HG03045 (cell line): Measurements from ENCODE around the gene GAGE1.
"Not testable (repeated sequence)": the region's sequence is repeated elsewhere in the genome, so short reads cannot be mapped to it uniquely, and the experiment has no call there.

ENCODE experiments used
- ATAC-seq: cut with Tn5 transposase; IDR thresholded peaks from one replicate; pipeline ENCODE4 v1.9.1; 2021; ENCODE audit warnings: mild to moderate bottlenecking, moderate library complexity; ENCODE audit not compliant: unreplicated experiment

GAGE1 gene, protein sequence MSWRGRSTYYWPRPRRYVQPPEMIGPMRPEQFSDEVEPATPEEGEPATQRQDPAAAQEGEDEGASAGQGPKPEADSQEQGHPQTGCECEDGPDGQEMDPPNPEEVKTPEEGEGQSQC

DNA sequence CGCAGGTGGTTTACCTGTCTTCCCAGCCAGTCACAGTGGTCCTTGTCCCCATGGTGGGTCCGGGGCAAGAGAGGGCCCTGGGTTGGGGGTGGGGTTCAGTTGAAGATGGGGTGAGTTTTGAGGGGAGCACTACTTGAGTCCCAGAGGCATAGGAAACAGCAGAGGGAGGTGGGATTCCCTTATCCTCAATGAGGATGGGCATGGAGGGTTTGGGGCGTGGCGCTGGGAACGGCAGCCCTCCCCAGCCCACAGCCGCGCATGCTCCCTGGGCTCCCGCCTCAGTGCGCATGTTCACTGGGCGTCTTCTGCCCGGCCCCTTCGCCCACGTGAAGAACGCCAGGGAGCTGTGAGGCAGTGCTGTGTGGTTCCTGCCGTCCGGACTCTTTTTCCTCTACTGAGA is at the start of gene GAGE1:
TSS of gene GAGE1 (plus strand) at position 301 of the 400 bp plus-strand sequence. CDS start 1,155 bp downstream, outside the sequence.
- not testable (repeated sequence) for ATAC-seq

DNA sequence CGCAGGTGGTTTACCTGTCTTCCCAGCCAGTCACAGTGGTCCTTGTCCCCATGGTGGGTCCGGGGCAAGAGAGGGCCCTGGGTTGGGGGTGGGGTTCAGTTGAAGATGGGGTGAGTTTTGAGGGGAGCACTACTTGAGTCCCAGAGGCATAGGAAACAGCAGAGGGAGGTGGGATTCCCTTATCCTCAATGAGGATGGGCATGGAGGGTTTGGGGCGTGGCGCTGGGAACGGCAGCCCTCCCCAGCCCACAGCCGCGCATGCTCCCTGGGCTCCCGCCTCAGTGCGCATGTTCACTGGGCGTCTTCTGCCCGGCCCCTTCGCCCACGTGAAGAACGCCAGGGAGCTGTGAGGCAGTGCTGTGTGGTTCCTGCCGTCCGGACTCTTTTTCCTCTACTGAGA is 47.8 kb upstream of the GAGE1 start, which contains the start of gene GAGE12E:
TSS of gene GAGE12E (plus strand) at position 301 of the 400 bp plus-strand sequence. CDS start 1,155 bp downstream, outside the sequence.
- not testable (repeated sequence) for ATAC-seq

DNA sequence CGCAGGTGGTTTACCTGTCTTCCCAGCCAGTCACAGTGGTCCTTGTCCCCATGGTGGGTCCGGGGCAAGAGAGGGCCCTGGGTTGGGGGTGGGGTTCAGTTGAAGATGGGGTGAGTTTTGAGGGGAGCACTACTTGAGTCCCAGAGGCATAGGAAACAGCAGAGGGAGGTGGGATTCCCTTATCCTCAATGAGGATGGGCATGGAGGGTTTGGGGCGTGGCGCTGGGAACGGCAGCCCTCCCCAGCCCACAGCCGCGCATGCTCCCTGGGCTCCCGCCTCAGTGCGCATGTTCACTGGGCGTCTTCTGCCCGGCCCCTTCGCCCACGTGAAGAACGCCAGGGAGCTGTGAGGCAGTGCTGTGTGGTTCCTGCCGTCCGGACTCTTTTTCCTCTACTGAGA is 38.3 kb upstream of the GAGE1 start, which contains the start of gene GAGE12F:
TSS of gene GAGE12F (plus strand) at position 301 of the 400 bp plus-strand sequence. CDS start 1,155 bp downstream, outside the sequence.
- ATAC-seq = not testable (repeated sequence)

DNA sequence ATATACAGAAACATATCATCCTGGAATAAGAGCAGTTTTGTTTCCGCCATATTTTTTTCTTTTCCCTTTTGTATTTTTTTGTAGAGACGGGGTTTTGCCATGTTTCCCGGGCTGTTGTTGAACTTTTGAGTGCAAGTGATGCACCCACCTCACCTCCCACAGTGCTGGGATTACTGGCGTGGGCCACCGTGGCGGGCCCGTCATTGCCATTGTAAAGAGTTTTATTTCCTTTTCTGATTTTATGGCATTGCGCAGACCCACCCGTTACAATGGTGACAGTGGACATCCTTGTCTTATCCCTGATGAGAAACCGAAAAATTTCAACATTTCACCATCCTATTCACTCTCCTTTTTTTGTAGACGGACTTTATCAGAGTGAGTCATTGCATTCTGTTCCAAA is 30.1 kb upstream of the GAGE1 start:
- ATAC-seq = not testable (repeated sequence)

DNA sequence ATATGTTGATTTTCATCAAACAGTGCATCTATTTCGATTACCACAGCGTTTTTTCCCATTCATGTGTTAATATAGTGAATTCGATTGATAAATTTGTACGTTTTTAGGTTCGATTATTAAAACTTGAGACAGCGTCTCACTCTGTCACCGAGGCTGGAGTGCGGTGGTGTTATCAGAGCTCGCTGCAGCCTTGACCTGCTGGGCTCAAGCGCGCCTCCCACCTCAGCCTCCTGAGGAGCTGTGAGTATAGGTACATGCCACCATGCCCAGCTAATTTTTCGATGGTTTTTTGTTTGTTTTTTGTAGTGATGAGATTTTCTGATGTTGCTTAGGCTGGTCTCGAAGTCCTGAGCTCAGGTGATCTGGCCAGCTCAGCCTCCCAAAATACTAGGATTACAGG is 29.7 kb upstream of the GAGE1 start:
- ATAC-seq = not testable (repeated sequence)

DNA sequence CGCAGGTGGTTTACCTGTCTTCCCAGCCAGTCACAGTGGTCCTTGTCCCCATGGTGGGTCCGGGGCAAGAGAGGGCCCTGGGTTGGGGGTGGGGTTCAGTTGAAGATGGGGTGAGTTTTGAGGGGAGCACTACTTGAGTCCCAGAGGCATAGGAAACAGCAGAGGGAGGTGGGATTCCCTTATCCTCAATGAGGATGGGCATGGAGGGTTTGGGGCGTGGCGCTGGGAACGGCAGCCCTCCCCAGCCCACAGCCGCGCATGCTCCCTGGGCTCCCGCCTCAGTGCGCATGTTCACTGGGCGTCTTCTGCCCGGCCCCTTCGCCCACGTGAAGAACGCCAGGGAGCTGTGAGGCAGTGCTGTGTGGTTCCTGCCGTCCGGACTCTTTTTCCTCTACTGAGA is 28.7 kb upstream of the GAGE1 start, which contains the start of gene GAGE12G:
TSS of gene GAGE12G (plus strand) at position 301 of the 400 bp plus-strand sequence. CDS start 1,155 bp downstream, outside the sequence.
- ATAC-seq = not testable (repeated sequence)

DNA sequence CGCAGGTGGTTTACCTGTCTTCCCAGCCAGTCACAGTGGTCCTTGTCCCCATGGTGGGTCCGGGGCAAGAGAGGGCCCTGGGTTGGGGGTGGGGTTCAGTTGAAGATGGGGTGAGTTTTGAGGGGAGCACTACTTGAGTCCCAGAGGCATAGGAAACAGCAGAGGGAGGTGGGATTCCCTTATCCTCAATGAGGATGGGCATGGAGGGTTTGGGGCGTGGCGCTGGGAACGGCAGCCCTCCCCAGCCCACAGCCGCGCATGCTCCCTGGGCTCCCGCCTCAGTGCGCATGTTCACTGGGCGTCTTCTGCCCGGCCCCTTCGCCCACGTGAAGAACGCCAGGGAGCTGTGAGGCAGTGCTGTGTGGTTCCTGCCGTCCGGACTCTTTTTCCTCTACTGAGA is 19.2 kb upstream of the GAGE1 start, which contains the start of gene GAGE12H:
TSS of gene GAGE12H (plus strand) at position 301 of the 400 bp plus-strand sequence. CDS start 1,155 bp downstream, outside the sequence.
- ATAC-seq = not testable (repeated sequence)

DNA sequence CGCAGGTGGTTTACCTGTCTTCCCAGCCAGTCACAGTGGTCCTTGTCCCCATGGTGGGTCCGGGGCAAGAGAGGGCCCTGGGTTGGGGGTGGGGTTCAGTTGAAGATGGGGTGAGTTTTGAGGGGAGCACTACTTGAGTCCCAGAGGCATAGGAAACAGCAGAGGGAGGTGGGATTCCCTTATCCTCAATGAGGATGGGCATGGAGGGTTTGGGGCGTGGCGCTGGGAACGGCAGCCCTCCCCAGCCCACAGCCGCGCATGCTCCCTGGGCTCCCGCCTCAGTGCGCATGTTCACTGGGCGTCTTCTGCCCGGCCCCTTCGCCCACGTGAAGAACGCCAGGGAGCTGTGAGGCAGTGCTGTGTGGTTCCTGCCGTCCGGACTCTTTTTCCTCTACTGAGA is 9.6 kb upstream of the GAGE1 start, which contains the start of gene GAGE2A:
TSS of gene GAGE2A (plus strand) at position 301 of the 400 bp plus-strand sequence. CDS start 1,155 bp downstream, outside the sequence.
- not testable (repeated sequence) for ATAC-seq

DNA sequence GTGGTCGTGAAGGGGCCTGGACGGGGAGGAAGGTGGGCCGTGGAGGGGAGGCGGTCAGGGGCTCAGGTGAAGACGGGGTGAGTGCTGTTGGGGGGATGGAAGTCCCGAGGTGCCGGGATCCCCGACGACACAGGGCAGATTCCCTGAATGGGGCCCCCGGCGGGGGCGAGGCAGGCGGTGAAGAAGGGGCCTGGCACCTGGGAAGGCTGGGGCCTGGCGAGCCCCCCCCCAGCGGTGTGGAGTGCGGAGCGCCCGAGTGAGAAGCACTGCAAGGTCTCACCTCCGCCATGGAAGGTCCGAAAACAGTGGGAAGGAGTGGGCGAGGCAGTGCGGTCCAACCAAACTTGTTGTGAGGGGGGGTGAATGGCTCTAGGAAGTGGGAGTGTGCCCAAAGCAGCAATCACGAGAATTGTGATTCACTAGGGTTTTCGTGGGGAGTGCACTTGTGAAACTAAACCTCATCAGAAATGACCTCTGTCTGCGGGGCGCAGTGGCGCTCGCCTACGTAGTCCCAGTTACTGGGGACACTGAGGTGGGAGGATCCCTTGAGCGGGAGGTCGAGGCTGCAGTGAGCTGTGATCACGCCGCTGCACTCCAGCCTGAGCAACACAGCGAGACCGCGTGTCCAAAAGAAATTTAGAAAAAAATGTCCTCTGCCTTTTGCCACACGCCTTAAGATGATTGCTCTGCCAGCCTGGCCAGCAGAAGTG is 8.9 kb upstream of the GAGE1 start:
- not testable (repeated sequence) for ATAC-seq

DNA sequence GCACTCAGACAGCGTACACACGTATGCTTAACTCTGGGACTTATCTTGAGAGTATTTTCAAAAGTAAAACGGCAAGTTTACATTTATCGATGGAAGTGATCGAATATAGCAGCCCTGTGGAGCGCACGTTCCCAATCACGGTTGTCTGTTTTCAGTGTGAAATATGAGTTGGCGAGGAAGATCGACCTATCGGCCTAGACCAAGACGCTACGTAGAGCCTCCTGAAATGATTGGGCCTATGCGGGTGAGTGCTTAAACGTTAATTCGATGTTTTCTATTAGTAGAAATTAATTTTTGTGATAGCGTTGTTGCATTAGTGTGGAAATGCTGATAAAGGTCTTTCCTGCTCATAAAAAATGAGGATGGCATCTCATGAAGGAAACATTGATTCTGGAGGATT is 8.3 kb upstream of the GAGE1 start:
- not testable (repeated sequence) for ATAC-seq

DNA sequence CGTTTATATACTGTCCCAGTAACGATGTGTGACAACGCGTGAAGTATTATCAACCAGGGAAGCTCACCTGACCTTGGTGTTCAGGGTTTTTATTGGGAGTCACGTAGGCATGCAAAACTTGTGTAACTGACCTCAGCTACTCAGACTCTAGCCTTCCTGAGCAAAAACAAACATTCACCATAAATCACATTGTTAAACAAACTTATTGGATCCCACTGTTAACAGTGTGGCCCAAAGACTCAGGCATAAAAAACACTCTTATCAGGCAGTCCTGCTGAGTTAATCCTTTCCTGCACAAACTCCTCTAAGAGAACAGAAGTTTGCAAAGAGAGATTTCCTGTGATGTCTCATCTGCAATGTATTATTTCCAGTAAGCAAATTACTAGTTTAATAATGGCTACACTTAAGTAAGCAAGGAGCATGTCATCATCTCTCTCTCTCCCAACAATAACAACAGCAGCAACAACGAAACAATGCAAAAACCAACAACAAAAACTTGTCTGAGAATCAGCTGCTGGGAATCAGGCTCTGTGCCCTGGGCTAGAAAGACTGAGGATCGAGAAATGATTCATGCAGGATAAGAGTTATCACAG is 12.0 kb downstream of the GAGE1 start:
- no peak for ATAC-seq

DNA sequence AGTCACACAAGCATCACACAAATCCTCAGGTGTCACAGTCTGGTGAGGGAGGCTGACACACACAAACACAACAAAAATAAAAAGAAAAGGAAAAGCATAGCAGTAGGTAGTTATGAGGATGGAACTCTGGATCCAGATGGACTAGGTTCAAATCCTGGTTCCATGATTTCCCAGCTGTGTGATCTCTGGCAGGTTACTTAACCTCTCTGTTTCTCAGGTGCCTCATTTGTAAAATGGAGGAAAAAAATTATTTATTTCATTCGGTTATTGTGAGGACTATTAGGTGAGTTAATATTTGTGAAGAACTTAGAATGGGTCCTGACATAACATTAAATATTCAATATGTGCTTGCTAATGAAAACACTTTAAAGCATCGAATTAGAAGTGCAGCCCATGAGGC is 19.8 kb downstream of the GAGE1 start:
- no peak for ATAC-seq

DNA sequence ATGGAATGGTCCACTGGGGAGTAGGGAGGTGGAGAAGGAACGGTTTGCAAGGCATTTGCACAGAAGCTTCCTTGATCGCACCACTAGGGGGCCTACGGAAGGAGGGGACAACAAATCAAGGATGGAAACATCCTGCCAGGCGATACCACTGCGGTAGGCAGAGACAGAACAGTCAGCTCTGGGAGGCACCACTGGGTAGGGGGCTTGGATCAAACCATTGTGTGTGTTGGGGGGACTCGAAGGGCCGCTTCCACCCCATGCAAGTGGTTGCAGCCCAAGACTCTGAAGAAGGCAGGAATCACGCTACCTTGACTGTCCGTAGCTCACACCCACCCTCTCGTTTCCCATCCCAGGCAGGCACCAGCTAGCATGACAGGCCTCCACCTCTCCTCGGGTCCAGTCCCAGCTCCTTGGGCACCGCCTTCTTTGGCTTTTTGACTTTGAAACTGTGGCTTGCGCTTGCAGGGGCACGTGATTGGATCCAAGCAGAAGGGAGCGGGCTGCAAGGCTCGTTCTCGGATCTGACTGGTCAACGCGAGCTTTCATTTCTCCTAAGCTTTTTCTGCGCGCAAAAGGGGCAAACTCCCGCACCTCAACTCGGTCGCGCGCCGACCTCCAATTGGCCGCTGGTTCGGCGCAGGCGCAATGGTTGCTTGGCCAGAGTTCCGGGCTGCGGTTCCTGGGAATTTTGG is 28.4 kb downstream of the GAGE1 start:
- ATAC-seq = no peak

DNA sequence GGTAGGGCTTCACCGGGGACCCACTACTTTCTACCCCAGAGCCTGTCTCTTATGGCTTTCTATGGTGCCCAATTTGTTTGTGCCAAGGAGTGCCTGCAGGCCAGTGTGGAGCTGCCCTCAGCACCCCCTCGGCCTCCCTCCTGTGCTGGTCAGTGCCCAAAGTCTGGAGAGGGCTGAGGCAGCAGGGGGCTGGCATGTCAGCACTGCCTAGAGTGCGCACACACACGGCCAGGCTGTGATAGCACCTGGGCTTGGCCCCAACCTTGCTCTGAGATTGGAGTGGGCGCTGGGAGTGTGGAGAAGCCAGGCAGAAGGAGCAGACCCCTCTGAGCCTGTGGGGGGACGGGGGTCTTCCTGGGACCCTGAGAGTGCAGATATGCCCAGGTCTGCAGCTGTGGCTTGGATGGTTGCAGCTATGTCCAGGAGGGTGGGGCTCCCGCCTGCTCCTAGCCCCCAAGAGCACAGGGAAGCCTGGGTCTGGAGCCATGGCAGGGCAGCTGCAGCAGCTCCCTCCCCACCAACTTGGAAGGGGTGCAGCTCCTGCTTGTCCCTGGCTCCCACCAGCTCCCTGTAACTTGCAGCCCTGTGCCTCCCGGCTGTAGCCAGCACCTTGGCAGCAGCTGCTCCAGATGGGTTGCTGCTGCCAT is 46.3 kb downstream of the GAGE1 start:
- no peak for ATAC-seq

DNA sequence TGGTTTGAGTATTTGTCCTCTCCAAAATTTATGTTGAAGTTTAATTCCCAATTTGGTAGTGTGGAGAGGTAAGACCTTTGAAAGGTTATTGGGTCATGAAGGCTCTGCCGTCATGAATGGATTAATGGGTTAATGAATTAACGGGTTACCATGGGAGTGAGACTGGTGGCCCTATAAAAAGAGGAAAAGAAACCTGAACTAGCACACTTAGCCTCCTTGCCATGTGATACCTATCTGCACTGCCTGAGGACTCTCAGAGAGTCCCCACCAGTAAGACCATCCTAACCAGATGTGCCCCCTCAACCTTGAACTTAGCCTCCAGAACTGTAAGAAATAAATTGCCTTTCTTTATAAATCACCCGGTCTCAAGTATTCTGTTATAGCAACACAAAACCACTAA is 57.7 kb downstream of the GAGE1 start:
- ATAC-seq = no peak
